GM12801 (cell line): ENCODE results near the gene HES5.

ENCODE experiments used
- CTCF ChIP-seq: IDR thresholded peaks from one replicate; pipeline ENCODE4 v1.5.1; 2011; ENCODE audit warnings: control low read depth; ENCODE audit not compliant: insufficient read length; ENCODE audit errors: extremely low read depth

The HES5 gene

DNA sequence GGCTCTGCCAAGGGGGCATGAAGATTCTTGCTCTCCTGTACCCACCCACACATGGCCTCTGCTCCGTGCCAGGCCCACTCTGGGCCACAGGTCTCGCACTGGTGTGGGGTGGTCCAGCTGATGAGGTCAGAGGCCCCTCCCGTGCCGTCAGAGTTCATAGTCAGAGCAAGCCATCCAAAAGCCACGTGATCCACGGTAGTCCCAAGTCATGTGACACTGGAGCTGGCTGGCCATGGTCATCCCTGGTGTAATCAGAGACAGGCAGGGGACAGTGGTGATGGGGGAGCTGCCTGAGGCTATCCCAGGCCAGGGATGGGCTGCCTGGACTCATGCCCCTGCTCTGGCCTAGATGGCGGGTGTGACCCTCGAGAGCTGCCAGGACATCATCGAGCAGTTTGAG lies 43.5 kb downstream of the HES5 start:
- no peak for TF ChIP-seq CTCF

DNA sequence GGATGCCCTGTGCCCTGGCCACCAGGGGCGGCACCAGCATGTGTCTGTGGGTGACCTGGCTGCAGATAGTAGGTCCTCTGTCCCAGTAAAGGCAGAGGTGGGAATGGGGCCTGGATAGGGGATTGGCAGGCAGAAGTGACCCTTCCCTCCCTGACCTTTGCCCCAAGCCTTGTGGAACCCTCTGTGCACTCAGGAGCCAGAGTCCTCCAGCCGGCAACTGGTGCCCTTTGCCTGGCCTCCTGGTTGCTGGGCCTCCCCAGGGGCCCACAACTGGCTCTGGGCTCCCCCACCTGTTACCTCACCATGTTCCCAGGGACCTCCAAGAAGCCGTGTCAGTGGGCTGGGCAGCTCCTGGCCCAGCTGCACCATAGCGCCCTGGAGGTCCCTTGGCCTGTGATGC lies 44.0 kb downstream of the HES5 start:
- TF ChIP-seq CTCF, result no peak

GRCh38 chr1:2483970-2484369 lies 46.1 kb downstream of the HES5 start:
- TF ChIP-seq CTCF, result no peak

DNA sequence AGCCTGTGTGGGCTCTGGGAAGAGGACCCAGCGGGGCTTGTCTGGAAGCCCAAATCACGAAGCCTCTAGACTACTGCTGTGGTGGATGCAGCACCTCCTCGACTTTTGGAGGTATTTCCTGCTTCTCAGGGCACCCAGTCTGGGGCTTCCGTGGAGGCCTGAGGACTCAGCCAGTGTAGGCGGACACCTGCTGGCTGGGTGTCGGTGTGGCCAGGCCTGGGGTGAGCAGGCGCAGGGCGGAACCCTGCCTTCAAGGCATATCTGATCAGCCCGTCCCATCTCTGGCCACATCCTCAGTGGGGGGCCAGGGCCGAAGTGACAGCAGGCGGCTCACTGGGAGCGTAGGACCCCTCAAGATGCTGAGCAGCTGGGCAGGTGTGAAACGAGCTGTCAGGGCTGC lies 47.0 kb downstream of the HES5 start:
- TF ChIP-seq CTCF, result no peak

DNA sequence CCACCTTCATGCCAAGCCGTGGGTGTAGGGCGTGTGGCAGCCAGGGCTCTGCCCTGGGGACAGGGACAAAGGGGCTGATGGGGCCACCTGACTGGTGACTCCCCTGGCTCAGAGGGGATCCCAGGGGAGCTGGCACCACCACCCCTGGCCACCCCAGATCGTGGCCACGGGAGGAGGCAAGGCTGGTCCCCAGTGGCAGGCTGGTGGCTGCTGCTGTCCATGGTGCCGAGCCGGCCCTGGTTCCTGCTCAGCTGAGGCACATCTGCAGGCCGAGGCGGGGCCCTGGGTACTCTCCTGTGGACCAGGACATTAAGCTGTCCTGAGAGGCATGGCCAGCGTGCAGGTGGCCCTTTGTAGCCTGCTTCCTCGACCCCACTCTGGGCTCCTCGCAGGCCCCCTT lies 47.5 kb downstream of the HES5 start:
- no peak for TF ChIP-seq CTCF

DNA sequence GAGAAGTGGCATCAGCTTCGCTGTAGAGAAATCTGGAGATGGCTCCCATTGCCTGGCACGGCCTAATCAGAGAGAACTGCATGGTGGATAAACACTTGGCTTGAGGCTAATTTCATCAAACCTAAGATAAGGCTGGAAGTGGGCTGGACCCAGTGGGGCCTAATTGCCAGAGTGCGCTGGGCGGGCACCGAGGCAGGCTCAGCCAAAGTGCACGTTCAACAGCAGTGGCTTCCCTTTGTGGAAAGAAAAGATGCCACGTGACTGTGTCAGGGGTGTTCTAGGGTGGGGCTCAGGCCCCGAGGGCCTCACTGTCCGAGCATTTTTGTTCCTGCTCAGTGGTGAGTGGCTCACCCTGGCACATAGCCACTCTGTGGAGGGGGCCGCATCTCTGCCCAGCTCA lies 48.2 kb downstream of the HES5 start:
- TF ChIP-seq CTCF, result no peak

DNA sequence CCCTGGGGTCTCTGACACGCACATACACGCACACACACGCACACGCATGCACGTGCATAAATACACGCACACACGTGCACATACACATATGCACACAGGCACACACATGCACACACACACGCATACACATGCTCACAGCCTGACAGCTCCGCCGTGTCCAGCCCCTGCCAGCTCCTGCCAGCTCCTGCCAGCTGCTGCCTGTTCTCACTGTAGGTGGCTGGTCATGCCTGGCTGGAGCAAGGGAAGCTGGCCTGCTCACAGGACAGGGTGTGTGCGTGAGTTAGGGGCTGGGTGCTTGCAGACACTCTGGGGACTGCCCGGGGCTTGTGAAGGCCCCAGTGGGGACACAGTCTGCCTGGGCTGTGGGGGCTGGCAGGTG lies 49.1 kb downstream of the HES5 start:
- TF ChIP-seq CTCF, result no peak
